GM19035 (cell line): ENCODE measurements around the gene MBD3L3.
"Not testable (repeated sequence)": the region's sequence is repeated elsewhere in the genome, so short reads cannot be mapped to it uniquely, and the experiment has no call there.

Experiments used
- ATAC-seq: cut with Tn5 transposase; IDR thresholded peaks from one replicate; pipeline ENCODE4 v1.9.1; 2021; ENCODE audit not compliant: unreplicated experiment

The MBD3L3 gene

GRCh38 chr19:7063764-7064418 lies 5.4 kb upstream of the MBD3L3 start:
- ATAC-seq: no peak

GRCh38 chr19:7063339-7063738 lies 4.9 kb upstream of the MBD3L3 start:
- ATAC-seq: no peak

GRCh38 chr19:7059977-7060376 lies 1.5 kb upstream of the MBD3L3 start:
- not testable (repeated sequence) for ATAC-seq

- not testable (repeated sequence) for ATAC-seq
Observed at GRCh38 chr19:7056371-7056770, 2.1 kb downstream of the MBD3L3 start.

- not testable (repeated sequence) for ATAC-seq
Observed at GRCh38 chr19:7055679-7056078, 2.8 kb downstream of the MBD3L3 start.

- not testable (repeated sequence) for ATAC-seq
Observed at GRCh38 chr19:7054635-7055368, 3.7 kb downstream of the MBD3L3 start.

GRCh38 chr19:7052896-7053295 lies 5.6 kb downstream of the MBD3L3 start:
- not testable (repeated sequence) for ATAC-seq

GRCh38 chr19:7051421-7051820 lies 7.1 kb downstream of the MBD3L3 start:
- ATAC-seq: not testable (repeated sequence)

GRCh38 chr19:7049021-7049420 lies 9.5 kb downstream of the MBD3L3 start, which contains the start of gene MBD3L2:
Gene MBD3L2 (plus strand): TSS chr19:7049321. CDS start chr19:7049374, 53 bp downstream.
- ATAC-seq: not testable (repeated sequence)

GRCh38 chr19:7041563-7041962 lies 16.9 kb downstream of the MBD3L3 start:
- not testable (repeated sequence) for ATAC-seq

GRCh38 chr19:7040079-7040478 lies 18.4 kb downstream of the MBD3L3 start, which contains the start of gene MBD3L4:
Gene MBD3L4 (minus strand): TSS chr19:7040179. CDS start chr19:7040144, 35 bp downstream.
- not testable (repeated sequence) for ATAC-seq

GRCh38 chr19:7030278-7030677 lies 28.2 kb downstream of the MBD3L3 start, which contains the start of gene MBD3L5:
Gene MBD3L5 (plus strand): TSS chr19:7030578. CDS start chr19:7030612, 34 bp downstream.
- not testable (repeated sequence) for ATAC-seq

- not testable (repeated sequence) for ATAC-seq
Observed at GRCh38 chr19:7028790-7029189, 29.7 kb downstream of the MBD3L3 start.

- ATAC-seq: not testable (repeated sequence)
Observed at GRCh38 chr19:7021331-7021730, 37.1 kb downstream of the MBD3L3 start, which contains the start of gene MBD3L2B. Gene MBD3L2B (minus strand): TSS chr19:7021431. CDS start chr19:7021397, 34 bp downstream.

- ATAC-seq: no peak
Observed at GRCh38 chr19:7018828-7019227, 39.6 kb downstream of the MBD3L3 start.

GRCh38 chr19:7013678-7014077 lies 44.8 kb downstream of the MBD3L3 start:
- no peak for ATAC-seq

- ATAC-seq: no peak
Observed at GRCh38 chr19:7010722-7011593, 47.5 kb downstream of the MBD3L3 start.

- no peak for ATAC-seq
Observed at GRCh38 chr19:7007859-7008258, 50.6 kb downstream of the MBD3L3 start.
